ENCODE data around the gene CCDC134.

DNA sequence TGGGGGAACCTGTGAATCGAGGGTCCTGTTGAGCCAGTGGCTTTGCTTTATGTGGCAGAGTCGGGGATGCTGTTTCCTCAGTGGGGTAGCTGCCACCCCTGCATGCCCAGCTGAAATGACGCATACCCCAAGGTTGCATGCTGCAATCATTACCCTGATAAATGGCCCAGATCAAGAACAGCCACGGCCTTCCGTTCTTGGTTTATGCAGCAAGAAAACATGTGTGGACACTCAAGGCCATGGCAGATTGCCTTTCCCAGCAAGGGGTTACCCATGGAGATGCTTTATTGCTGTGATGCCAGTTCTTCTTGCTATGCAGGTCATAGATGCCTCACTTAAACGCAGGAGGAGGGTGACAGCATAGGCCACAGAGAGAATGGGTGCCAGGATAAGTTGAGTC lies 18.1 kb downstream of the CCDC134 start:
- TF ChIP-seq, protein P1, sequence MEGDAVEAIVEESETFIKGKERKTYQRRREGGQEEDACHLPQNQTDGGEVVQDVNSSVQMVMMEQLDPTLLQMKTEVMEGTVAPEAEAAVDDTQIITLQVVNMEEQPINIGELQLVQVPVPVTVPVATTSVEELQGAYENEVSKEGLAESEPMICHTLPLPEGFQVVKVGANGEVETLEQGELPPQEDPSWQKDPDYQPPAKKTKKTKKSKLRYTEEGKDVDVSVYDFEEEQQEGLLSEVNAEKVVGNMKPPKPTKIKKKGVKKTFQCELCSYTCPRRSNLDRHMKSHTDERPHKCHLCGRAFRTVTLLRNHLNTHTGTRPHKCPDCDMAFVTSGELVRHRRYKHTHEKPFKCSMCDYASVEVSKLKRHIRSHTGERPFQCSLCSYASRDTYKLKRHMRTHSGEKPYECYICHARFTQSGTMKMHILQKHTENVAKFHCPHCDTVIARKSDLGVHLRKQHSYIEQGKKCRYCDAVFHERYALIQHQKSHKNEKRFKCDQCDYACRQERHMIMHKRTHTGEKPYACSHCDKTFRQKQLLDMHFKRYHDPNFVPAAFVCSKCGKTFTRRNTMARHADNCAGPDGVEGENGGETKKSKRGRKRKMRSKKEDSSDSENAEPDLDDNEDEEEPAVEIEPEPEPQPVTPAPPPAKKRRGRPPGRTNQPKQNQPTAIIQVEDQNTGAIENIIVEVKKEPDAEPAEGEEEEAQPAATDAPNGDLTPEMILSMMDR (IDR thresholded peaks at IDR 0.05) = no peak
- TF ChIP-seq POLR2A (IDR thresholded peaks at IDR 0.05) = no peak

All from ovary (tissue), 3 donors.